GM04504 (cell line): ENCODE measurements around the gene CSMD2.

Source experiments
- DNase-seq: peaks from one replicate; pipeline ENCODE4 v3.0.0-alpha.2; 2012; ENCODE audit warnings: low read depth

CSMD2 gene

DNA sequence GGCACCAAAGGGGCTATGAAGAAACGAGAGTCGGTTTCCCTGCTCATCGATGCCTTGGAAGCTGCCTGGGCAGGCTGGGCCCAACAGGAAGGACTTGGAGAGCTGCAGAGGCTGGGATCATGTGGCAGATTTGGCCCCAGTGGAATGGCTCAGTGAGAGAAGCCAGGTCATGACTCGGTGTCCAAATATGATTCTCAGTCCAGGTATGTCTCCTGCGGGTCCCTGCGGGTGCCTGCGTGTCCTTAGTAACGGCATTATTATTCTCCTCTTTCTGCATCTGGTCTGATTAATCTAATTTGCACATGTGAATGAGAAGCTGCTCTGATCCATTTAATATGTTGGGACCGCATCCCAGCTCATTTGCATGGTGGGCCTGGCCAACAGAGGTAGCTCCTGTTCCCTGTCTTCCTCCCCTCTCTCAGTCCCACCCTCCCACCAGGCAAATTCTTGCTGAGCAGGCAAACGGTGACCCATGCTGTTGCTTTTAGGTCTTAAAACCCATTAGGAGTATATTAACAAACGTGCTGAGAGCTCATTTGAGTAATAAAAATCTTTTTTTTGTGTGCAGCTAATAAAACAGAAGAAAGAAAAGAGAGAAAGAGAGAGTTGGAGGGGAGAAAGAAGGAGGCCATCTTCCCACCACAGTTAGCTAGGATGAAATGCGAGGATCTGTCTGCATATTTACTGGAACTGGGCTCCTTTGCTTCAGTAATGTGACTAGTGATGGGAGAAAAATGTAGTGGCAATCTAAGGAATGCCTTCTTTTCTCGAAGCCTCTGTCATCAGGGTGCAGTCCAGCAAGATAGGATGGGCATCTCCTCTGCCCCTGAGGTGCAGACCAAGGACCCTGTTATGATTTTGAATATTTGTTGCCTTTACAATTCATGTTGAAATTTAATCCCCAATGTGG, 167.6 kb downstream of the CSMD2 start:
- no peak for DNase-seq

DNA sequence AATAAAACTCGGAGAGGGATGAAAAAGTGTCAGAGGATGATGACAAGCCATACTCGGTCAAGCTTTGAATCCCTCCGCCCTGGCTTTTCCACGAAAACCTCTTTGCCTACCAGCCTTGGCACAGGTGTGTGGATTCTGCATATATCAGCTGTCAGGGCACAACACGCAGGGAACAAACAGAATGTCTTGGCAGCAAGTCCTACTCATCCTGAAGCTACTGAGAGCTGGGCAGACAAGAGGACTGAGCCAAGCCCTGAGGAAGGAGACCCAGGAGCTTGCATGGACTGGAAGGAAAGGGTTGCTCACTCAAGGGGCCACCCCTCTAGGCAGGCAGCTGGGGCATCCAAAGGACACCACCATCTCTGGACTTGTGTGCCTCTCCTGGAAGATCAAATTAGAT, 168.7 kb downstream of the CSMD2 start:
- no peak for DNase-seq

DNA sequence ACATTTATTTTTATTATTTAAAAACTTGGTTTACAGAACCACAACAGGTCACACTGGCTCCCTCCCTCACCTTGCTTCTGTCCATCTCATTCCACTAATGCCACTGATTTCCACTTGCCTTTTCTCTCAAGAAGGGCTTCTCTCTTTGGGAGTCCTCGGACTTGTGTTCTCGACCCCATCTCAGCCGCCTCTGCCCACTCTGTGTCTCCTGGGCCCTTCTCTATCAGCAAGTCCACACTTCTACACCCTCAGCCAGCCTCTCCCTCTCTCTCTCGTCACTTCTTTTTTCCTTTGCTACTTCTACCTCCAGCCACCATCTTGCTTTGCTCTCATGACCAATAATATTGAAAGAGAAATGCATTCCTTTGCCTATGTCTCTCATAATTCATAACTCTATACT, 171.7 kb downstream of the CSMD2 start:
- DNase-seq = no peak

DNA sequence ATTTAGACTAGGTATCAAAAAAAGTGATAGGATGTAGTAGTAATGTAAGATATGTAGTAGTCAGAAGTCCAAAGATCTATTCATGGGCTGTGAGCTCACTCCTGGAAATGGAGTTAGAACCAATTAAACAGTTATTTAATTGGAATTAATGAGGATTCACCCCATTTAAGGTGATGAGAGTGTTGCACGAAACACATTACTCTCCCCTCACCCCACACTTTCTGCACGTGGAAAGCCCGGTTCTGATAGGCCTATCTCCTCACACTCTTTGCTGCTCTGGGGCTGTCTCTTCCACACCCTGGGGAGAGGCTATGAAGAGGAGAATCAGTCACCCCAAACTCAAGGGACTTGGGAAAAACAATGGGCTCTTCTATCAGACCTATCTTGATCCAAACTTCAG, 174.7 kb downstream of the CSMD2 start:
- no peak for DNase-seq

DNA sequence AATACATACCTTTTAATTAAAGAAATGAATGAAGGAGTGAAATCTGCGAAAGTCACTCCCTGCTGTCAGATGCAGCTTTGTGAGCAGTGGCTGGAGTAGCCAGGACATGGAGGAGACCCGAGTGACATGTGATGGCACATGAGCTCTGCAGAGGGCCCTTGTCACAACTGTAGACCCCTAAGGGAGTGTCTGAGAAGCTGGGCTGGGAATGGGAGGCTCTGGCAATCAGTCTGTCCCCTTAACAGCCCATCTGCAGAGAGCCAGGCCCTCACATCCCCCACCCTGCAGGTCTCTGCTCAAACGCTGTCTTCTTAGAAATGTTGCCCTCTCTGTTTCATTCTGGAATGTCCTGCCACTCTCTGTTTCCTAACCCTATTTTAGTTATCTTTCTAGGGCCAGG, 176.9 kb downstream of the CSMD2 start:
- no peak for DNase-seq

DNA sequence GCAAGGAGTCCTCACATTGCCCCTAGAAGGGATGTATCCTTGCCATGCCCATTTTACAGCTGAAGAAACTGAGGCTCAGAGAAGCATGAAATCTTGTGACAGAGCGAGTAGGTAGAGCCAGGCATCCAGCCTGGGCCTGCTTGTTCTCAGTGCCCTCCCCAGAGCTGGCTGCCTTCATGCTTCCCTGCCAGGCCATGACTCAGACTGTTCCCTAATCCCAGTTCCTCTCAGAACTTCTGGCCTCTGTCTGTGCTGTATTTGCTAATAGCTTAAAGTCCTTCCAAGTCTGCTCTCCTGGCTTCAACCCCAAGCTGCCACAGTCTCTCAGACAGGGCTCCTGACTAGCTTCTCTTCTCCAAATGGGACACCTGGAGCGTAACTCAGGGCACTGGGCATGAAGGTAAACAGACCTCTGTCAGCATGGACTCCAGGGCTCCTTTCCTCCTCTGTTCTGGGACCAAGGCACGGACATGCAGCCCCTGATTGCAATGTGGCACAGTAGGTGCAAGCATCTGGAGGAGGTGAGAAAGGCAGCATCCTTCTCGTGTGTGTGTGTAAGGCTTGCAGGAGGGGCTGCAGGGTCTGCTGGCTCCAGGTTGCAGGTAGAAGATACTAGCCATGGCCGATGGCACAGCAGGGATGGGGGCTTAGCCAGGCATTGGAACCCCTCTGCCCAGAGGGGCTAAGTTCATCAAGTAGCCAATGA, 178.5 kb downstream of the CSMD2 start:
- peak; percentile 28 for DNase-seq

DNA sequence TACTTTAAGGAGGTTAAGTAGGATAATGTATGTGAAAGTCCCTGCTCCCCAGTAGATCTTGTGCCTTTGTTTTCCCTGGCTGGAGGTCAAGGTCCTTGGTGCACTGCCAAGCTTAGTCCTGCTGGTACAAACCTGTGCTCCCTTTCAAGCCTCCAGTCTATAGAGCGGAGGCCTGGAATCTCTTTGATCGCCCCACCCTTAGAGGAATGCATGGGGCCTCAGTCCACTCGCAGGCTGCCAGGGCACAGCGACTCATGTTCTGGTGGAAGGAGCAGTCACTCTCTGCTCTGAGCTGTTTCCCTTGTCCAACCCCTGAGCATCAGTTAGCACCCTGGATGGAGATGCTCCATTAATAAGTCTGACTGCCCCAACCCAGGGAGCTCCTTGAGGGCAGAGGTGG, 179.4 kb downstream of the CSMD2 start:
- no peak for DNase-seq

DNA sequence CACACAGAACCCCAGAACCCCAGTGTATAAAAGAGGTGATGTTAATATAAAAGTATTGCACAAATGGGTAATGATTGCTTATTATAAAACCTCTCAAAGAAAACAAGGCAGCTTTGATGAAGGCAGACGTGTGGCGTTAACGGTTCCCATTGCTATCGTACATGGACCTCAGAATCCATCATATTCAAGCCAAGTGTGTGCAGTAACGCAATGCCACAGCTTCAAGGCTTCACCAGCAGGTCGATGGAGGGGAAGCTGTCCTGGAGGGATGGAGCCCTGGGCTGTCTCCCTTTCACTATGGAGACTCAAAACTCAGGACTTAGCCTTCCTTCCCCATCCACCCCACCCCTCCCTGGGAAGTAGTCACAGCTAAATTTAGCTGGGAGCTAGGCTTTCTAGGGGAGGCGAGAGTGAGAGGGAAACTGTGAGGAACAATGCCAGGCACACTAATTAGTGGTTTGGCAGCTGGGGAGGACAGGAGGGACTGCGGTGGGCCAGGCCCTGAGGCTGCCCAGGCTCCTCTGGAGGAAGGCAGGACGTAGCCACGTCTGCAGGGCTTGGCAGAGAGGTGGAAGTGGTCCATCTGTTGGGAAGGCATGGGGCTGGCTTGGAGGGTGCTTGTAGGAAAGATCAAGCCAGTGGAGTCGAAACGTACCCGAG, 180.0 kb downstream of the CSMD2 start:
- DNase-seq = no peak

DNA sequence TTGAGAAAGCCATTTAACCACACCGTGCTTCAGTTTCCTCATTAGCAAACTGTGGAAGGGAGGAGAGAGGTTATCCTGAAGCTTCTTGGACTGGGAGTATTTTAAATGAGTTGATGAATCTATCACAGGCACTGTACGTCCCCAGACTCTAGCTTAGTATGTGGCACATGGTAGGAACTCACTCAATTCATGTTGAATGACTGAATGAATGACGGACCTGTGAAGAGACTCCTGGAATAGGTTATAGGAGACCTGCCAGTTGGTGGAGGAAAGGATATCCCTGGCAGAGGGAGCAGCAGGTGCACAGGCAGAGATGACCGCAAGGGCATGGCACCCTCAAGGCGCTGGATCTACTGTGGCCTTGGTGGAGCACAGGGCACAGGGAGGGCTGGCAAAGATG, 182.6 kb downstream of the CSMD2 start:
- no peak for DNase-seq

DNA sequence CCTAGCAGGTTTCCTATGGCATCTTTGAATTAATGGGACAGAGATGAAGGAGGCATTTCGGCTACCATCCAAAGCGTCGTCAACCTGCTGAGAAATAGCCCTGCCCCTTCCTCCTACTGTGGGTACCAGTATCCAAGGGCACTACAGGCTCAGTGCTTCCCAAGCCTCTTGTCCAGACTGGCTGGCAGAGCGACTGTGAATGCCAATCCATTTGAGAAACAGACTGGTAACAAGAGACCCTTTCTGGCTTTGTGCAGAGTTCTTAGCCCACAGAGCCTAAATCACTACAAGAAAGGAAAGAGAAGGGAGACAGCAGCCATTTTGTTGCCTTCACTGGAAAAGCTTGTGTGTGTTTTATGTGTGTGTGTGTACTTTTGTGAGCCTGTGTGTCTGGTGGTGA, 185.7 kb downstream of the CSMD2 start:
- no peak for DNase-seq

DNA sequence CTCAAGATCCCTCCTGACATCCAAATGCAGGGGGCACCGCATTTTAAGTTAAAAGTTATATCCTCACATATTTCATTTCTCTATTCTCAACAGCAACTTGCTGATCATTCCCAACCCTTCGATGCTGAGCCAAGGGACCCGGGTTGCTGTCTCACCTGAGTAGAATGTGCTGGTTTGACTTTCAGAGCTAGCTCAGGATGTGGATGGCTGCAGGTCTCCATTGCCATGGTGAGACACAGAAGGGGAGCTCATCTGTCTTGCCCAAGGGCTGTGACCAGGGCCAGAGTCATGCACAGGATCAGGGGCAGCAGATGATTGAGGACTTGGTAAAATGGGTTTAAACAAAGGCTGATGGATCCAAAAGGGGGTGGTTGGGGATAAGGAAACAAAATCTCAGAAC, 189.1 kb downstream of the CSMD2 start:
- no peak for DNase-seq

DNA sequence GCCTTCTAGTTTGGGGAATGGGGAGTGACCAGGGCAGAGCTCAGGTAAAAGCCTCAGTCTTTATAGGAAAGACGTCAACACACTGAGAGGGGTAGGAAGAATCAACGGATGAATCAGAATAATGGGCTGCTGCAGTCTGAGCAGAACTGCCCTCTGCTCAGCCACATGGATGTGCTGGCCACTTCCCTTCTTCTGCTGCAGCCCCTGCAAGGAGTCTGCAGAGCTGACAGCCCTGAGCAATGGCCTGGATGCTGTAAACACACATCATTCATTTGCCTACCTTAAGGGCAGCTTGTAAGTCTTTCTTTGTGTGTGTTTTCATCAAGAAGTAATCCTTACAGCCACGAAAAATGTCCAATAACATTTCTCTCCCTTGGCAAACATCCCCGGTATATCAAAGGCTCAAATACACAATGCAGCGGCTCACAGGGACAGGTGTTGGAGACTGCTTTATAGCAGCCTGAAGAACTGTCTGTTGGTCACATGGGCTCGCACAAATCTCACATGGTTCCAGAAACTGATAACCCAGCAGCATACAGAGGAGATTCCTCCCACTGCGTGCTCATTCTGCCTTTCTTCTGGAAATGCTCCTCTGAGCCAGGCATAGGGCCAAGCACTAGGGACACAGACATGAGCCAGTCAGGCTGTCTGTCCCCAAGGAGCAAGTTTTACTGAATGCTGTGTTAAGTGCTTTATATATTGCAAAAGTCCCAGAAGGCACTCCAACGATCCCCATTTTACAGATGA, 191.1 kb downstream of the CSMD2 start:
- DNase-seq = no peak

DNA sequence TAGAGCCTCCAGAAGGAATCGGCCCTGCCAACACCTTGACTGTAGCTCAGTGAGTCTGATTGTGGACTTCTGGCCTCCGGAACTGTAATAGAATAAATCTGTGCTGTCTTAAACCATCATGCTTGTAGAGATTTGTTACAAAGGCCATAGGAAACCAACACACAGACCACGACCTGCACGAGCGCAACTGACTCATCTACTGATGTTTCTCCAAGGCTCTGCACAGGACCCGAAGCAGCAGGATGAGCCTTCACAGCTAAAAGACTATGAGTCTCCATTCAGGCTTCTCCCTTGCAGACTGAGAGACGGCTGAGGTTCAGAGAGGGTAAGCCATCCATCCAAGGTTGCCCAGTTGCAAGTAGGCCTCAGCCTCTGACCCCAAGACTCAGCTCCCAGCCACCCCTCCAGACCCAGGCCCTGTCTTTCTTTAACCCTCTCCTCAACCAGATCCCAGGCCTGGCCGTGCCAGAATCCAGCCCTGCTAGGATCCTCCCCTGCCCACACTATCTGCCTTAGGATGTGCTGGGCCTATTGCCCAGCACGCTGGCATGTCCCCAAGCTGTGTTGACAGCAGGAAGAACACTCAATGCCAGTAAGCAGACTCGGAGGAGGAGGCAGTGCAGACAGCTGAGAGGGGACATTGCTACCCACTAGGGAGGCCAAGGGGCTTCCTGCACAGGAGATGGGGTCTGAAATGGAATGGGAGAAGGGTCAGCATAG, 192.2 kb downstream of the CSMD2 start:
- DNase-seq = no peak

DNA sequence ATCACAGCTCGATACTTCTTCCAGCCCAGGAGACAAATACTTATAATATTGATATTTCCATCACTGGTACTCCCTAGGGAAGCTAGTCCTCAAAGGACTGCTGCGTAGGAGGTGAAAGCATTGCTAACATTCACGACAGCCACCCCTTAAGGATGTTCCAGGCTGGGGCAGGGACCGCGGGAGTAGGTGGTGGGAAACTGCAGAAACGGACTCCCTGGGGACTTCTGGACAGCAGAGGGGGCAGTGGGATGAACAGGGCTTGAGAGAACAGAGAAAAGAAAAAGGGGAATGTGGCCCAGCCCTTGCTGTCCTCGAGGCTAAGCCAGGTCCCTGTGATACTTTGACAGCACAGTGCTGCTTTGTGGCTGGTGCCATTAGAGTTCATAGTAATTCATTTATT, 193.1 kb downstream of the CSMD2 start:
- no peak for DNase-seq

DNA sequence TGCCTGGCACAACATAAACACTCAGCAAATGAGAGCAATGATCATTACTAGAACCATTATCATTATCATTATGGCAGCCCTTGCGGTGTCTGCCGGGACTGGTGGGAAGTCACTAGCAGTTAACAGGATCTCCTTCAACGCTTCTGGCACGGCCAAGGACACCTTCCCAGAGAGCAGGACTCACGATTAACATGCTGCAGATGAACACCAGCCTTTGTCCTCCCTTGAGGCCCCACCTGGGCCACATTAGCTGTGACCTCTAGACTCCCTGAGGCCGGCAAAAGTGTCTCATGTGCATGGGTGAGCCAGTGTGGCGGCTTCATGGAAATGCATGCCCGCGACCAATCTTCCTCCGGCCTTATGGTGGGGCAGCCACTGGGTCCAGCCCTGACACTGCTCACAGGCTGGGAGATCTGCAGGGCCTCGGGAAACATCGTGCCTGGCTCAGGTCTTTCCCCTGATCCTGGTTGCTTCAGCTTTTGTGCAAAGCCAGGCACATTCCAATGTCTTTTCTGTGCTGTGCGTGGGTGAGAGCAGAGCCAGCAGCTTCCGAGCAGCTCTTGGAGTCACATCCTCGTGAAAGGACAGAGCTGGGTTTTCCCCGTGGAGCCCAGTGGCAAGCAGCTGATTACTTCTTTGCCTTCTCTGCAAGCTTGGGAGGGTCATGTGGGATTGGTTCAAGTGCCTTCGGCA, 193.9 kb downstream of the CSMD2 start:
- no peak for DNase-seq

DNA sequence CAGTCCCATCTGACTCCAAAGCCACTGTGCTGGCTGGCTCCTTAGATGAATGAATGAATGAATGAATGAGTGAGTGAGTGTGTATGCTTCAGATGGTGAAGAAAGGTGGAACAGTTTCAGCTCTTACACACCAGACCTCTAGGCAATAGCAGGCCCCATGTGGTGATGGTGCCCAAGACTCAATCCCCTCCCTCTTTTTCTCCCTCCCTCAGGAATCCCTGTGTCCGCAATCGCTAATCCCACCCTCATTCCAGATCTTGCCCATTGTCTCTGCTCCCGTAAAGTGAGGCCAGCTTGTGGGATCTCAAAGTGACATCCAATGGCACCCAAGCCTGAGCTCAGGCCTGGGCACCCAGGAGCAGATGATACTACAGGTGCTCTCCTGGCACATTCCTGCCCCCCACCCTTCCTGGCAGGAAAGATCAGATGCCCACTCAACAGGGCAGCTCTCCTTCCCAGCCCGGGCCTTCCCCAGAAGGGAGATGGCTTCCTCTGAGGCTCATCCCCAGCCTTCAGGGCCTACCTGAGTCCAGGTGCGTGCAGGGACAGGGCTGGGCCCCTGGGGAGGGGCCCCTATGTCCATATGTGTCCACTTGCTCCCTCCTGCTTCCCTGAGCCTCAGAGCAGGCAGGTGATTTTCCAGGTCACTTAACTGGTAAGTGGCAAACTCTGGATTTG, 194.7 kb downstream of the CSMD2 start:
- DNase-seq = no peak

DNA sequence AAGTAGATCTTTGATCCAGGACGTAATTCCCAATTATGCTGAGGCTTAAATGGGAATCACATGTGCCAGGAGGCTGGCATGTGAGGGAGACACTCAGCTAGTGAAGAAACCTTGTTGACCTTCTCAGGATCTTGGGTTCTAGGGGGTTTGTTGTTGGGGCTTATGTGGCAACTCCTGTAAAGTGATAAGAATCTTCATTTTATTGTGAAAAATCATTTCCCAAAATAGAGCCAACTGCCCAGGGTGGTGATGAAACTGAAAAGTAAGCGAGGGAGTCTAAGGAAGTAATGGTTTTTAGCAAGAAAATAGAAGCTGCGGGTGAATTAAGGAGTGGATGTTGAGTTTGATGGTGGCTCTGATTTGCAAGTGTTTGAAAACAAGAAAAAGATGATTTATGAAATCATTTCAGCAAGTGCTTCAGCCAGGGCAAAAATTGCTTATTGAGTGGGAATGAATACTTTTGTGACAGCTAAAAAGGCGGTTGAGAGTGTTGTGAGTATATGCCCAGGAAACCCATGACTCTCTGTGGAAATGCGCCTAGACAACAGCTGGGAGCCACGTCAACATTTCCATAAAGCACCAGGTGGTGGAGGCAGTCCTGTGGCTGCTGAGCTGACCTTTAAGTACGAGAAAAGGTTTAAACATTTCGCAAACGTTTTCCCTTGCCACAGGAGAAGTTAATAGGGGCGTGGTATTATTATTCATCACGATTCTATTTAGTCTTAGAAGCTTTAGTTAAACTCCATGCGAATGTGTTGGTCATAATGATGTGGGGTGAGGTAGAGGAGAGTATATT, 198.5 kb downstream of the CSMD2 start:
- DNase-seq = no peak

DNA sequence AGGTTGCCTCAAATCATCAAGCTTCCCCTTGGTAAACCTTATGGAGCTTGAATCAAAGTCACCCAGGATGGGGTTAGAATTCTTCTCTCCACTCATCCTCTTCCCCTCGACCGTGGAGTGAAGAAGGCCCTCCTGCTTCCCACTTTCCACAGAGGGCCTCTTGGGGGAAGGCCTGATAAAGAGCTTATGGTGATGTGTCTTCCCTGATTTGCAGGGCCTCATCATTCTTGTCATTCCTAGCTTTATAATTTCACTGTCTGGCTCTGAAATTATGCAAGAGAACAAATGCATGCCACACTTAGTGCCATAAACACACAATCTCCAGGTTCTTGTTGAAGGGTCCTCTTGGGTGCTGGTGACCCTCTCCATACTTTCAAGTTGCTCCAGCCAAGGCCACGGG, 199.9 kb downstream of the CSMD2 start:
- DNase-seq = no peak

DNA sequence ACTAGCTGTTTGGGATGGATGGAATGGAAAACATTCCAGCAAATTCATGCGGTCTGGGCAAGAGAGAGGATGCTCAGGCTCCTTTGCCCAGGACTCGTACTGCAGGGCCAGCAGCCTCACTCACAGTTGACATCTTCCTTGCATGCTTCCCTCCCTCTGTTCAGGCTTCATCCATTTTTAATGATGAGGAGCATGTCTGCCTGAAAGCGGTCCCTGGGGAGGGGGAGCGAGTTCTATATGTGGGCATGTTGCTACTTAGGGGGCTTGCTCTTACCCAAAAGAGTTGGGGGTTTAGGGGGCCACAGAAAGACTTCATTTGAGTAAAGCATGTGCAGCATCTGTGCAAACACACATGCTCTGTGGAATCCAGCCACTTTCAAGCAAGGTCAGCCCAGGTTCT, 203.0 kb downstream of the CSMD2 start:
- DNase-seq = no peak
